ENCODE results near the gene COG3. TPM values are rescaled to one million over a fixed set of nuclear protein-coding genes. Genes with fewer than 3 reads are reported as not detected.

The COG3 gene
- total RNA-seq, 1 donor from 2014 or later: 13.3 TPM

DNA sequence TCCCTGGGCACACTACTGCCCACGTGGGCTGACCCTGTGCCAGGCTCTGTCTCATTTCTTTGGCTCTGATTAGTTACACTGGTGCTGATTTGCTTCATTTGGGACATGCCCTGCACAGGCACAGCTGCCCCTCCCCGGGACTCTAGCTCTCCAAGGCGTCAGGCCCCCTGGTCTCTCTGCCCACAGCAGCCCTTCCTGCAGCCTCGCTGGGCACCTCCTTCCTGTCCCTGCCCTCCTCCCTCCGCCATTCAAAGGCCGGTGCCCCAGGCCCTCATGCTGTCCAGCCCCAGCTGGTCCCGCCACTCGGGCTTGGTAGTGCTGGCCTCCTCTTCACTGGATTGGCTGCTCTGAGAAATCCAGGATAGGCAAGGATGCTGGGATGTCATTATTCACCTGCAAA lies 77.7 kb downstream of the COG3 start:
- DNase-seq (ENCODE audit: low read depth): no peak
- H3K4me3 ChIP-seq (ENCODE audit: low read depth, low read length): no peak overlapping the region
- TF ChIP-seq, protein P1, sequence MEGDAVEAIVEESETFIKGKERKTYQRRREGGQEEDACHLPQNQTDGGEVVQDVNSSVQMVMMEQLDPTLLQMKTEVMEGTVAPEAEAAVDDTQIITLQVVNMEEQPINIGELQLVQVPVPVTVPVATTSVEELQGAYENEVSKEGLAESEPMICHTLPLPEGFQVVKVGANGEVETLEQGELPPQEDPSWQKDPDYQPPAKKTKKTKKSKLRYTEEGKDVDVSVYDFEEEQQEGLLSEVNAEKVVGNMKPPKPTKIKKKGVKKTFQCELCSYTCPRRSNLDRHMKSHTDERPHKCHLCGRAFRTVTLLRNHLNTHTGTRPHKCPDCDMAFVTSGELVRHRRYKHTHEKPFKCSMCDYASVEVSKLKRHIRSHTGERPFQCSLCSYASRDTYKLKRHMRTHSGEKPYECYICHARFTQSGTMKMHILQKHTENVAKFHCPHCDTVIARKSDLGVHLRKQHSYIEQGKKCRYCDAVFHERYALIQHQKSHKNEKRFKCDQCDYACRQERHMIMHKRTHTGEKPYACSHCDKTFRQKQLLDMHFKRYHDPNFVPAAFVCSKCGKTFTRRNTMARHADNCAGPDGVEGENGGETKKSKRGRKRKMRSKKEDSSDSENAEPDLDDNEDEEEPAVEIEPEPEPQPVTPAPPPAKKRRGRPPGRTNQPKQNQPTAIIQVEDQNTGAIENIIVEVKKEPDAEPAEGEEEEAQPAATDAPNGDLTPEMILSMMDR (conservative IDR thresholded peaks at IDR 0.05; ENCODE audit: low read depth, low read length): no peak

DNA sequence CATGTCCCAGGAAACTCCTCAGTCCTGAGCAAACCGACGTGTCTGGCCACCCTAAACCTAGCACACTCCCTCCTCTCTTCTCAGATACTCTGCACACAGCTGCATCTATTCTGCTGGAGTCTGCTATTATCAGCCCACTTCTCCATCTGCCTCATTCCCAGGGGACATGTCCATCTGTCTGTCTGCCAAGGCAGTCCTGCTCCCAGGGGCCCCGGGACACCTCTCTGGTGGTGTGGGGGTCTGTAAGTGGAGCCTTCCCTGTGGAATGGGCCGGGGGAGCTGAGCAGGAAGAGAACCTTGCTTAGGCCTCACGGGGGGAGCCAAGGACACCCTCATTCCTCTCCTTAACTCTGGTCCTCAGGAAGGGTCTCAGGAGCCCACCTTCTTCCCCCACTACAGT lies 78.1 kb downstream of the COG3 start:
- H3K4me3 ChIP-seq (ENCODE audit: low read depth, low read length): no peak overlapping the region
- DNase-seq (ENCODE audit: low read depth): no peak
- TF ChIP-seq, protein P1 (conservative IDR thresholded peaks at IDR 0.05; ENCODE audit: low read depth, low read length): no peak

DNA sequence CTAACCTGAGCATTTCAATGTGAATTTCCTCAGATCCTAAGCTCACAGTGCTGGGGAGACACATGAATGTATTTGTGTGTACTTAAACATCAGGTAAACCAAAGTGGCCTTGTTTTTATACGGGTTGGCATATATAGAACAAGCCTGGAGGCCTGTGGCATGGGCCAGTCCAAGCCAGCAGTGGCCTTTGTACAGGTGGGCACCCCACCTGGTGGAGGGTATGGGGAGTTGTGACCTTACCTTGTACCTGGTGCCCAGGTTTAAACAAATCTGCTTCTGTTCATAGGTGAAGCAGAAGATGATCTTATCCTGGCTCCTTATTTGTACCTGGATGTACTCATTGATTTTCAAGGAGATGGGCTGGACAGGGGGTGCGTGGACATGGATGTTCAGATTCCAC lies 79.8 kb downstream of the COG3 start:
- no peak overlapping the region for H3K4me3 ChIP-seq (ENCODE audit: low read depth, low read length)
- TF ChIP-seq, protein P1 (conservative IDR thresholded peaks at IDR 0.05; ENCODE audit: low read depth, low read length): no peak
- no peak for DNase-seq (ENCODE audit: low read depth)

DNA sequence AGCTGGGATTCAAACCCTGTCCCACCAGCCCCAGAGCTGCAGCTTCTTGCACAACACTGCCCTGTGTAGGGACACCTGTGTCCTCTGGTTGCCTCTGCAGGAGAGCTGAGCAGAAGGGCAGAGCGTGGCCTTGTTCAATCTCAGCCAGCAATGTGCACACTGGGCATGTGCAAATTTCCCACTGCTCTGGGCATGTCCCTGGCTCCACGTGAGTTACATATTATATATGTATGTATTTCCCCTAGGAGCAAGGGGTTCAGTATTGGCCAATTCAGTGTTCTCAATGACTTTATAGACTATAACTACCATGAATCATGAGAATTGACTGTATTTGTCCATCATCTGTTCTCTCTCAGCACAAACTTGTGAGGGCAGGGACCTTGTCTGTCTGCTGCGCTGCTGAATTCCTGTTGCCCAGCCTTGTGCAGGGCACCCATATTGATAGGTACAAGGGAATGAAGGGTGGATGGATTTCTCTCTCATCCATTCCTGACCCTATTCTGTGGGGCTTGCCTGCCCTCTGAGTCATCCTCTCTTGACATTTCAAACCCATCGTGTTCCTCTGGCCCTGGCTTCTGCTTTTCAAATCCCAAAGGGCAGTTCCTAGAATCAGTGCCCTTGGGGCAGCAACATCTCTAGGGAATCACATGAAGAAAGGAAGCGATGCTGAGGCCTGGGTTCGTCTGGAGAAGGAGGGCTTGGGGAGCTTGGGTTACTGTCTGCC lies 81.1 kb downstream of the COG3 start:
- TF ChIP-seq, protein P1 (conservative IDR thresholded peaks at IDR 0.05; ENCODE audit: low read depth, low read length): no peak
- no peak overlapping the region for H3K4me3 ChIP-seq (ENCODE audit: low read depth, low read length)
- no peak for DNase-seq (ENCODE audit: low read depth)

DNA sequence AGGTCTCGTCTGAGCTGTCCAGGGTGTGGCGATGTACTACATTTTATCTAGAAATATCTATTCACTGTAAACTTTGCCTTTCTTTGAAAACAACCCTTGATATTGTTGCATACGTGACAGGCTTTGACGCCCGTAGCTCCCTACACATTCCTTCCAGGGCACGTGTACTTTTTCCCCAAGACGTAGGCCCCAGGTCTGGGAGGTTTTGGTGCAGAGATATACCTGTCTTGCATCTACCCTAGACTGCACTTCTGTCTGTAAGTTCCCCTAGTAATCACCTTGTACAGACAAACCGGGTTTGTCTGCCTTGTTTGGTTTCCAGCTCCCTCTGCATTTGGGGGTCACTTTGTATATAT lies 81.6 kb downstream of the COG3 start:
- TF ChIP-seq, protein P1 (conservative IDR thresholded peaks at IDR 0.05; ENCODE audit: low read depth, low read length): no peak
- no peak for DNase-seq (ENCODE audit: low read depth)
- no peak overlapping the region for H3K4me3 ChIP-seq (ENCODE audit: low read depth, low read length)

DNA sequence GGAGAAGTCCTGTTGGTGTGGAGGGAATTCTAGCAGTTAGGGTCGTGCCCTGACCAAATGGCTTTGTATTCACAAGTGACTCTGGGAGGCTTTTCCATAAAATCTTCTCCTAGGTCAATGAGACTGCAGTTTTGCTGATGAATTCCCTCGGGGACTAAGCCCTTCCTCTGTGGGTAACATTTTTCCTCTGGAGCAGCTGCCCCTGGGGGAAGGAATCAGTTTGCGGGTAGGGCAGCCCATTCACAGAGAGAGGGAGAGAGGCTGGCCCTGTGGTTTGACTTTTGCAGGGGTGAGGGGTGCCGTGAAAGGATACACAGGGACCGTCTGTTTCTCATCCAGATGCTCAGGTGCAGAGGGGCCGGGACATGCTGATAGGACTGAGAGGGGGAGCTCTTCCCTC lies 83.5 kb downstream of the COG3 start:
- H3K4me3 ChIP-seq (ENCODE audit: low read depth, low read length): no peak overlapping the region
- TF ChIP-seq, protein P1 (conservative IDR thresholded peaks at IDR 0.05; ENCODE audit: low read depth, low read length): no peak
- DNase-seq (ENCODE audit: low read depth): no peak

DNA sequence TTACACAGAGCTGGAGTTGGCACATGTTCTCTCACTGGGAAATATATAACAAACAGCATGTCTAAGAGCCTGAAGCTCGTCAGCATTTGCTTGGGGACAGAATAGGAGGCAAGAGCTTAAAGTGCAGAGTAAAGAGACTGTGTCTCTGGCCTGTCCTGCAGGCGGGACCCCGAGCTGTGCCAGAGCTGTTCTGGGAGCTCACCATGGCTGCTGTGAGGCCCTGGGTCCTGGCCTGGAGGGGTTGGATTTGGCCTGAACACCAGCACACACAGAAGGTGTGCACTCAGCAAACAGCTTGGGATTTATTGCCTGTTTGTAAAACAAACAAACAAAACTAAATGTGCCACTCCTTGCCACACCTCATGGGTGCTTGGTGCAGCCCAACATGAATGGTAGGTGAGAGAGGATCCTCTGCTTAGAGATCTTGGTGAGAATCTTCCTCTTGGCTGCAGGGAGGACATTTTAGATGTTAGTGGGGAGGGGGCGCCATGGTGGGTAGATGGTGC lies 89.9 kb downstream of the COG3 start:
- DNase-seq (ENCODE audit: low read depth): no peak
- H3K4me3 ChIP-seq (ENCODE audit: low read depth, low read length): no peak overlapping the region
- TF ChIP-seq, protein P1 (conservative IDR thresholded peaks at IDR 0.05; ENCODE audit: low read depth, low read length): no peak
